NCI-H2171 treated with DMSO at 0.1 percent for 48 hours (cell line): ENCODE data around the gene RPL22.
"Not testable (repeated sequence)": the region's sequence is repeated elsewhere in the genome, so short reads cannot be mapped to it uniquely, and the experiment has no call there.

Experiments
- DNase-seq: peaks from one replicate; lab custom pipeline; 2025; lab: John Stamatoyannopoulos, UW

The RPL22 gene

GRCh38 chr1:6233376-6233775, 34.0 kb upstream of the RPL22 start:
- no peak for DNase-seq

DNA sequence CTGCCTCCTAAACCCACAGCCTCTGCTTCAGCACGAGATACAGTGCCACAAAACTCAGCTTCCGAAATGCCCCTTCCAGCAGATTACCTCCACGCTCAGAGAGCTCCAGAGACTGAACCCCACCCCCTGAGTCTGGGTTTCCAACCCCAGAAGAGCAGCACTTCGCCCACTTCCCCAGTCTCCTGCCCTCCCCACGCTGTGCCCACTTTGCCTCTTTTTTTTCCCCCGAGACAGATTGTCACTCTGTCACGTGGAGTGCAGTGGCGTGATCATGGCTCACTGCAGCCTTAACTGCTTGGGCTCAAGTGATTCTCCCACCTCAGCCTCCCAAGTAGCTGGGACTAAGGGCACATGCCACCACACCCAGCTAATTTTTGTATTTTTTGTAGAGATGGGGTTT, 26.3 kb upstream of the RPL22 start:
- DNase-seq = no peak

DNA sequence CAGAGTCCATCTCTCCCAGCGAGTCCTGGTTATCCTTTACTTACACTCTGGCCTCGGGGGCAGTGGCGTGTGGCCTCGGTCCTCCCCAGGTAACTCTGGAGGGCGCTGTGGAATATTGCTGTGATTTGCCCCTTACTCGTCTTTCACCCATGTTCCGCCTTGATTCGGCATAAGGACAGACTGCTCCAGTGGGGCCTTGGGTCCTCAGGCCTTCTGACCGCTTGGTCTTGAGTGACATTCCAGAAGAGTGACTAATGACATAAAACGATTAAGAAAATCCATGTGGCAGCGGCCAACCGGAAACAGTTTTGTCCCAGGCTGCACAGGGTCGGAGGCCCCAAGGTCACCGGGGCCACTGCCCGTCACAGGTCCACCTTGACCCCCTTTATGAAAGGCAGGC, 25.3 kb upstream of the RPL22 start:
- DNase-seq = no peak

DNA sequence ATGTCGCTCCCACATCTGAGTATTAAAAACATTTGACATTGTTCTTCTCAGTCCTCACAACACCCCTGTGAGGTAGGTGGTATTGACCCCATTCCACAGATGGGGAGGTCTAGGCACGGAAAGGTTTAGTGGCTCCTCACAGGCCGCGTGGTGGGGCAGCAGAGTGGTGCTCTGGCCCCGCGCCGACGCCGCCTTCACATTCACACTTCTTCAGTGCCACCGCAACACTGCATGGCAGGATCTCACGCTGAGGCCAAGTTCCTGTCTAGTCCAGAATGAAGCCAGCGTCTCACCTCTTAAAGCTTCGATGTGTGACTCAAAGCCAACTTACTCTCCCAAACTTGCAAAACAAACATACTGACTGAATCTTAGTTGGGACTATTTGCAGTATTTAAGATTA, 24.2 kb upstream of the RPL22 start:
- no peak for DNase-seq

DNA sequence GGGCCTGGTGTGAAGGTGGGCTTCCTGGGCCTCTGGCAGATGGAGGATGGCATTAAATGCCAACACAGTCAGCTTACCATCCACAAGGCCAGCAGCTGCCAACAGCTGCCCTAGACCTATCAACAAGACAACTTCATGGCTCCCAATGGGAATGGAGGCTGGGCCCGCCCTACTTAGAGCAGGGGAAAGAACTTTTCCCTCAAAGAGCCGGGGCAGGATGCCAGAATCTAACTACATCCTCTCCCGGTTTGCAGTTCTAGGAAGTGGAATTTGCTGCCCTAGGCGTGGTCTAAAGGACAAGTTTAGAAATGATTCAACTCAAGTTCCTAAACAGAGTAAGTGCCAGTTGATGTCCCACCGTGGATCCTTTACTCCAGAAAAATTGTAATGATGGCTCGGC, 23.2 kb upstream of the RPL22 start:
- no peak for DNase-seq

- DNase-seq = no peak
These were observed 21.9 kb upstream of the RPL22 start for GRCh38 chr1:6221210-6221784.

GRCh38 chr1:6220236-6220635, 20.8 kb upstream of the RPL22 start:
- DNase-seq = no peak

GRCh38 chr1:6219641-6220040, 20.2 kb upstream of the RPL22 start:
- not testable (repeated sequence) for DNase-seq

DNA sequence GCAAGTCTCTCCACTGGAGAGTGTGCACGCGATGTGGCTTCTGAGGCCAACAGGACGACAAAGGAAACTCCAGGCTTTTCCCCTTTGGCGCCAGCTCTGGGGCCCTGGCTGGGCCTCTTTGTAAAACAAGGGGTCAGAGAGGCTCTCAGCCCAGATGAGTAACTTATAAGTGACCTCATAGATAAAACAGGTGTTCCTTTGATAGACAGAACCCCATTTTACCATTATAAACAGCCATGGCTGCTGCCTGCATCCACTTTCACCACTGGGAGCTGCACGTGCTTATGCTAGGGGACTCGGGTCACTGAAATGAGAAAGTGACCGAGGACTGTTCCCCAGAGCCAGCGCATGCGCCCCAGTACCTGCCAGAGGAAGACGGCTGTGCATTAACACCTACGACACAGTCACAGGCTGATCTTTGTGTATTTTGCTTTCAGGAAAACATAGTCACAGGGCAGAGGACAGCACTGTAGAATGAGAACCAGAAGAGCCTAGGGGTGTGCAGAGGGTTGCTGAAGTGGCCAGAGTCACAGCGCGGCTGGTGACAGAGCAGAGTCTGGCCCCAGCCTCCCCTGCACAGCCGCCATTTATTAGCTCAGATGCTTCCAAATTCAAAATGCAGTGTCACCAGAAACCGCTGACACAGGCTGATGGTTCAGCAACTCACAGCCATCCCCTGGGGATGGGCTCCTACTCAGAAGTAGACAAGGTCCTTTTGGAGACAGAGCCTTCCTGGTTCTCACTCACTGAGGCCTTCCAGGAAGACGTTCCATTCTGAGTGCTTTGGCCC, 19.2 kb upstream of the RPL22 start:
- DNase-seq = no peak

DNA sequence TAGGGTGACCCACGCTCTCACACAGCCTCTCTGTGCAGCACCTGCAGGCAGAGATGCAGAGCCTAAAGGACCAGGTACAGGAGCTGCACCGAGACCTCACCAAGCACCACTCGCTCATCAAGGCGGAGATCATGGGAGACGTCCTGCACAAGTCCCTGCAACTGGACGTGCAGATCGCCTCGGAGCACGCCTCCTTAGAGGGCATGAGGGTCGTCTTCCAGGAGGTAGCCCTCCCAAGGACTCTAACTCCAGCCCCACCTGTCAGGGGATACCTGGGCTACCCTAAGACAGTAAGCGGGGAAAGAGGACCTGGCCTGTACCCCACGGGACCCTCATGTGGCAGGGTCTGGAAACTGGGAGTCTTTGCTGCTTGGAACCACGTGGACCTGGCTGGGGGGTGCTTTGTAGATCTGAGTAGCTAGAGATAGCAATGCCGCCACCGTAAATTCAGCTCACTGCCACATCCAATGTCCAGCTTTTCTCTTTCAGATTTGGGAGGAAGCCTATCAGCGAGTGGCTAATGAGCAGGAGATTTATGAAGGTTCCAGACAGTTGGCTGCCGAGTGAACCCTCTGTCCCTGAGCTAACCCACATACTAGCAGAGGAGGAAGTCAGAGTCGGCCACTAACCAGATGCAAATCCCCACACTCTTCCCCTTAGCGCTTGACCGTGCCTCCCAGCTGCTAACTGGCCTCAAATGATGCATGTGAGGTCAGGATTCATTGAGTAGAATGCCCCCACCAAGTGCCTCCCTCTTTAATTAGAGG, 13.0 kb upstream of the RPL22 start:
- no peak for DNase-seq

GRCh38 chr1:6211731-6212130, 12.3 kb upstream of the RPL22 start:
- no peak for DNase-seq

- no peak for DNase-seq
These were observed 11.4 kb upstream of the RPL22 start for GRCh38 chr1:6210591-6211355.

DNA sequence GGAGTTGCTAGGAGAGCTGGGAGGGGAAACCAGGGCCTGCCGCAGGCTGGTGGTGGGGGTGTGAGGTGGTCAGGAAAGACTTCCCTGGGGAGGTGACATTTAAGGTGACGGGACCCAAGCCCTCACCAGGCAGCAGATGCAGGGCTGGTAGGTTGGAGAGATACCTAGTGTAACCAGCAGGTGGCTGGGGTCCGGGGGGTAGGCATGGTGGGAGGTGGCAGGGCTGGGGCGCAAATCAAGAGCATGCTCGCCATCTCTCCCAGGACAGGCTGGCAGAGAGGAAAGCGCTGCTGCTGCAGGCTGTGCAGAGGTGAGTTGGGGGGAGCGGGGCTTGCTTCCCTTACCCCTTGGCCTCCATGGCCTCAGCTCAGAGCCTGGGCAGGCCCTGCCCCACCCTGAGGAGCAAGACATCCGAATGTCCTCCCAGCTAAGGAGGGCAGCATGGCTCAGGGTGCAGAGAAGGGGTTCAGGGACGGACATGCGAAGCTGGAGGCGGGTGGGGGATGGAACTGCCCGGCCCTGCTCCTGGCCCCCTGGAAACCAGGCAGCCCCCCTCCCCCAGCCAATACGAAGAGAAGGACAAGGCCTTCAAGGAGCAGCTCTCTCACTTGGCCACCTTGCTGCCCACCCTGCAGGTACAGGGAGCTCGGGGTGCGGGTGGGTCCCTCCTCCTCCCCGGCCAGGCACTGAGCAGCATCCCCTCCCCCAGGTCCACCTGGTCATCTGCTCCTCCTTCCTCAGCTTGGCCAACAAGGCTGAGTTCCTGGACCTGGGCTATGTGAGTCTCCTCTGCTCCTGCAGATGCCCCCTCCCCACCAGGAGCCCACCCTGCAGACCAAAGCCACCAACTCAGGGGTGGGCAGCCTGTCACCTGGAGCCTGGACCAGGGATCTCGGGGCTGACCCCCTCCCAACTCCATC, 10.5 kb upstream of the RPL22 start:
- DNase-seq = no peak

DNA sequence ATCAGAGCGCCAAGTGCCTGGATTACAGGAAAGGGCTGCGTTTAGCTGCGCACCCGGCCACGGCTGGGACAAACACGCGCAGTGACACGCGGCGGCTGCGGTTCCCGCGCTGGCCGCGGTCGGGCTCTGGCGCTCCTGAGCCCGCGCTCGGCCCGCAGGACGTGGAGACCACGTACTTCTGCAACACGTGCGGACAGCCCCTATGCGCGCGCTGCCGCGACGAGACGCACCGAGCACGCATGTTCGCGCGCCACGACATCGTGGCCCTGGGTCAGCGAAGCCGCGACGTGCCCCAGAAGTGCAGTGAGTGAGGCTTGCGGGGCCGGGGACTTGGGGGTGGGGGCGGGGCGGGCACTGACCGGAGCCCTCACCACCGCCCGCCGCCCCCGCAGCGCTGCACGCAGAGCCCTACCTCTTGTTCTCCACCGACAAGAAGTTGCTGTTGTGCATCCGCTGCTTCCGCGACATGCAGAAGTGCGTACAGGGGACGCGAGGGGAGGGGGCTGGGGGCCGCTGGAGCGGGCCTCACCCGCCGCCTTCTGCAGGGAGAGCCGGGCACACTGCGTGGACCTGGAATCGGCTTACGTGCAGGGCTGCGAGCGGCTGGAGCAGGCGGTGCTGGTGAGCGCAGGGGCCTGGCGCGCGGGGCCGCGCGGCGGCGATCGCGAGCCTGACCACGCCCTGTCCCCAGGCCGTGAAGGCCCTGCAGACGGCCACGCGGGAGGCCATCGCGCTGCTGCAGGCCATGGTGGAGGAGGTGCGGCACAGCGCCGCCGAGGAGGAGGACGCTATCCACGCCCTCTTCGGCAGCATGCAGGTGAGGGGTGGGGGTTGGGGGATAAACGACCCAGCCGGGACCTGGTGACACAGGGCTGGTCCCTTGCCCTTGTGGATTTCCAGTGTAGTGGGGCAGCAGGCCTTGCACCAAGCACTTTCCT, 9.6 kb upstream of the RPL22 start:
- no peak for DNase-seq

GRCh38 chr1:6207921-6208320, 8.5 kb upstream of the RPL22 start:
- DNase-seq = no peak

- DNase-seq = no peak
These were observed 7.9 kb upstream of the RPL22 start for GRCh38 chr1:6207075-6207885.

GRCh38 chr1:6206520-6206855, 7.1 kb upstream of the RPL22 start:
- no peak for DNase-seq

DNA sequence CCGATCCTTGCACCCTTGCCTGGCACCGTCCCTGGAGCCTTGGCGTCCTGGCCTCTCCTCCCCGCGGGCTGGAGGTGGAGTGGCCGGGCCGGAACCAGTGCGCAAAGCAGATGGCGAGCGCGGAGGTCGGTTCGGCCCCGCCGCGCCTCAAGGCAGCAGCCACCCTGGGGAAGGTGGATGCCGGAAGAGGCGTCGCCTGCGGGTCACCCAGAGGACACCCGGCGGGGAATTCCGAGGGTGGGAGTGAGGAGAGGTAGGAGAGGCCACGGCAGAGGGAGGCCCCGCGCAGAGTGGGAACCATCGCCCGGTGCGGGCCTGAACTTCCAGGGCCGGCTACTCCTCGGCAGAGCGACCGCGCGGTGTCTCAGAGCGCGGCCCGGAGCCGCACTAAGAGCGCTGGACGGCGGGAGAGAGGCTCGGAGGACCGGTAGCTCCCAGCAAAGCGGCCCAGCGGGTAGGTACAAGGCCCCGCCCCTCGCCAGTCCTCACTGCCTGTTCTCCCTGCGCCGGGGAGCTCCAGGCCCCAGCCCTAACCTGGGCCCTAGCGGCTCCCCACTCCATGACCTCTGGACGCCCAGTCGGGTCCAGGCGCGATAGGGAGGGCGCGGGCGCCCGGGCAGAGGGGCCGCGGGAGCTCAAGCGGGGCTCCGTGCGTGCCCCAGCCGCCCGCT, 6.6 kb upstream of the RPL22 start, which contains the start of gene RNF207:
Gene RNF207, plus strand, starts transcription at position 271 of the 671 bp plus-strand sequence. CDS start 417 bp downstream, outside the sequence.
- no peak for DNase-seq

DNA sequence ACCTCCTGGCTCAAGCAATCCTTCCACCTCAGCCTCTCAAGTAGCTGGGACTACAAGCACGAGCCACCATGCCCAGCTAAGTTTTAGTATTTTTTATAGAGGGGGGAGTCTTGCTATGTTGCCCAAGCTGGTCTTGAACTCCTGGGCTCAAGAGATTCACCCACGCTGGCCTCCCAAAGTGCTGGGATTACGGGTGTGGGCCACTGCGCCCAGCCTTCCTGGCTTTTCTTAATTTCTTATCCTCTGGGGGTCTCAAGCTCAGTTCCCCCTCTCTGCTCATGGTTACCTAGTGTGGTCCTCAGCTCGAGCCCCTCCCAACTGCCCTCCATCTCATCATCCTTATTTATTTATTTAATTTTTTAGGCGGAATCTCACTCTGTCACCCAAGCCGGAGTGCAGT, 2.9 kb upstream of the RPL22 start:
- no peak for DNase-seq
